GM18505 (cell line): Measurements from ENCODE around the gene BNC2.

Experiments
- ATAC-seq: cut with Tn5 transposase; IDR thresholded peaks from one replicate; pipeline ENCODE4 v1.9.1; 2021; ENCODE audit not compliant: unreplicated experiment
- POLR2A ChIP-seq: IDR thresholded peaks from 4 replicates; pipeline ENCODE4 v1.6.1; 2011; ENCODE audit warnings: borderline replicate concordance; ENCODE audit not compliant: insufficient read depth, insufficient read length; ENCODE audit errors: extremely low read depth

Gene BNC2

GRCh38 chr9:16591092-16591491, 279.4 kb downstream of the BNC2 start:
- ATAC-seq = no peak
- TF ChIP-seq POLR2A = no peak

GRCh38 chr9:16585591-16585990, 284.9 kb downstream of the BNC2 start:
- no peak for ATAC-seq
- no peak for TF ChIP-seq POLR2A

- ATAC-seq = no peak
- no peak for TF ChIP-seq POLR2A
These were observed 290.5 kb downstream of the BNC2 start for GRCh38 chr9:16579872-16580432.

- TF ChIP-seq POLR2A = no peak
These were observed 294.6 kb downstream of the BNC2 start for GRCh38 chr9:16575986-16576245.

GRCh38 chr9:16575142-16575985, 295.1 kb downstream of the BNC2 start:
- no peak for TF ChIP-seq POLR2A
- no peak for ATAC-seq

More at GRCh38 chr9:16575986-16576245, 294.6 kb downstream of the BNC2 start:
- no peak for ATAC-seq

- ATAC-seq = no peak
- TF ChIP-seq POLR2A = no peak
These were observed 298.3 kb downstream of the BNC2 start for GRCh38 chr9:16572005-16572734.

- TF ChIP-seq POLR2A = no peak
- ATAC-seq = no peak
These were observed 299.2 kb downstream of the BNC2 start for GRCh38 chr9:16571127-16571802.

- no peak for TF ChIP-seq POLR2A
- ATAC-seq = no peak
These were observed 307.0 kb downstream of the BNC2 start for GRCh38 chr9:16563446-16563845.

- no peak for TF ChIP-seq POLR2A
These were observed 309.3 kb downstream of the BNC2 start for GRCh38 chr9:16561121-16561520.

GRCh38 chr9:16559418-16560188, 310.9 kb downstream of the BNC2 start:
- no peak for ATAC-seq
- TF ChIP-seq POLR2A = no peak

More at GRCh38 chr9:16561121-16561520, 309.3 kb downstream of the BNC2 start:
- no peak for ATAC-seq

GRCh38 chr9:16555802-16556201, 314.7 kb downstream of the BNC2 start:
- TF ChIP-seq POLR2A = no peak
- ATAC-seq = no peak

- no peak for ATAC-seq
- no peak for TF ChIP-seq POLR2A
These were observed 316.5 kb downstream of the BNC2 start for GRCh38 chr9:16553869-16554540.

GRCh38 chr9:16552252-16552651, 318.2 kb downstream of the BNC2 start:
- ATAC-seq = no peak
- TF ChIP-seq POLR2A = no peak

- TF ChIP-seq POLR2A = no peak
- no peak for ATAC-seq
These were observed 318.8 kb downstream of the BNC2 start for GRCh38 chr9:16551692-16552091.
